T-helper 17 cell (primary cell): ENCODE measurements around the gene TGDS. TPM values are rescaled to one million over a fixed set of nuclear protein-coding genes. Genes with fewer than 3 reads are reported as not detected.

Experiments used
- ATAC-seq: fragments of 150-1000 bp; cut with Tn5 transposase; 2 replicates; pipeline ENCODE4 v1.10.0; 2021; ENCODE audit warnings: mild to moderate bottlenecking, moderate library complexity
- DNase-seq, 3 donors: peaks; one replicate each; pipeline versions ENCODE4 v3.0.0 to v3.0.0-alpha.2; 2020 to 2021
- H3K9me3 ChIP-seq: one replicate; pipeline ENCODE4 v1.7.0; 2013; ENCODE audit warnings: low read length, mild to moderate bottlenecking; ENCODE audit not compliant: control insufficient read depth, poor library complexity, severe bottlenecking
- H3K27ac Mint-ChIP-seq: one replicate; pipeline ENCODE4 v1.8.0; 2022; ENCODE audit warnings: mild to moderate bottlenecking, moderate library complexity, mixed read lengths
- H3K27me3 Mint-ChIP-seq: one replicate; pipeline ENCODE4 v1.8.0; 2022; ENCODE audit warnings: mixed read lengths
- H3K36me3 Mint-ChIP-seq: one replicate; pipeline ENCODE4 v1.8.0; 2022; ENCODE audit warnings: low read depth, mixed read lengths
- H3K4me1 Mint-ChIP-seq: one replicate; pipeline ENCODE4 v1.8.0; 2022; ENCODE audit warnings: mild to moderate bottlenecking, mixed read lengths
- H3K4me3 Mint-ChIP-seq: one replicate; pipeline ENCODE4 v1.8.0; 2022; ENCODE audit warnings: mild to moderate bottlenecking, moderate library complexity, mixed read lengths
- total RNA-seq, 4 donors: library from RNA in 2 of 4; stranded (reverse) in 2 of 4; gene quantifications; one replicate each; pipeline ENCODE4 v1.2.3 and lab custom pipeline; 2022 to 2026

The TGDS gene
- total RNA-seq, 2 donors from 2014 or later = 5.5 to 5.9 TPM

- no peaks in the 10 kb centered on the region for H3K9me3 ChIP-seq
- no peak overlapping the region for H3K4me3 Mint-ChIP-seq
- no peak for DNase-seq
- H3K27me3 Mint-ChIP-seq = no peaks in the 10 kb centered on the region
- no peak for ATAC-seq
- H3K27ac Mint-ChIP-seq = no peak overlapping the region
- H3K4me1 Mint-ChIP-seq = peaks cover 10% of the 10 kb centered on the region
- no peaks in the 10 kb centered on the region for H3K36me3 Mint-ChIP-seq
Measured at GRCh38 chr13:94556621-94557020, 39.3 kb downstream of the TGDS start.

- no peaks in the 10 kb centered on the region for H3K9me3 ChIP-seq
- Mint-ChIP-seq H3K4me1 (peaks cover 11% of the 10 kb centered on the region), H3K27ac (no peak overlapping the region), H3K36me3 (no peaks in the 10 kb centered on the region), H3K27me3 (no peaks in the 10 kb centered on the region), H3K4me3 (no peak overlapping the region)
- DNase-seq (no peak), ATAC-seq (no peak)
Measured at GRCh38 chr13:94556041-94556440, 39.9 kb downstream of the TGDS start.

- Mint-ChIP-seq H3K4me1 (peaks cover 14% of the 10 kb centered on the region), H3K36me3 (peaks cover 3% of the 10 kb centered on the region), H3K27me3 (no peaks in the 10 kb centered on the region), H3K4me3 (no peak overlapping the region), H3K27ac (no peak overlapping the region)
- ATAC-seq (no peak), DNase-seq (no peak)
- no peaks in the 10 kb centered on the region for H3K9me3 ChIP-seq
Measured at GRCh38 chr13:94553766-94554165, 42.2 kb downstream of the TGDS start.

- peaks cover 25% of the 10 kb centered on the region for H3K4me1 Mint-ChIP-seq
- ATAC-seq (no peak), DNase-seq (no peak)
- H3K9me3 ChIP-seq = no peaks in the 10 kb centered on the region
- no peak overlapping the region for H3K27ac Mint-ChIP-seq
- peaks cover 3% of the 10 kb centered on the region for H3K36me3 Mint-ChIP-seq
- no peak overlapping the region for H3K4me3 Mint-ChIP-seq
- no peaks in the 10 kb centered on the region for H3K27me3 Mint-ChIP-seq
Measured at GRCh38 chr13:94552095-94552494, 43.9 kb downstream of the TGDS start.

- ATAC-seq = no peak
- no peaks in the 10 kb centered on the region for H3K9me3 ChIP-seq
- Mint-ChIP-seq H3K27ac (peak overlapping the region; percentile 86), H3K4me3 (peak overlapping the region; percentile 77), H3K27me3 (no peaks in the 10 kb centered on the region), H3K36me3 (peaks cover 3% of the 10 kb centered on the region), H3K4me1 (peaks cover 25% of the 10 kb centered on the region)
- DNase-seq = no peak
Measured at GRCh38 chr13:94550062-94550738, 45.8 kb downstream of the TGDS start.

- Mint-ChIP-seq H3K27me3 (no peaks in the 10 kb centered on the region), H3K27ac (peak overlapping the region; percentile 86), H3K36me3 (peaks cover 3% of the 10 kb centered on the region), H3K4me3 (peak overlapping the region; percentile 77), H3K4me1 (peaks cover 25% of the 10 kb centered on the region)
- peaks cover 4% of the 10 kb centered on the region for H3K9me3 ChIP-seq
- ATAC-seq = peak; percentile 92
- peak; percentile 78 to 91 (median 82) for DNase-seq
Measured at GRCh38 chr13:94549232-94550061, 46.5 kb downstream of the TGDS start.

- DNase-seq (no peak), ATAC-seq (peak; percentile 33)
- Mint-ChIP-seq H3K27ac (peak overlapping the region; percentile 86), H3K36me3 (peaks cover 3% of the 10 kb centered on the region), H3K4me3 (peak overlapping the region; percentile 77), H3K4me1 (peaks cover 25% of the 10 kb centered on the region), H3K27me3 (no peaks in the 10 kb centered on the region)
- peaks cover 4% of the 10 kb centered on the region for H3K9me3 ChIP-seq
Measured at GRCh38 chr13:94548821-94549231, 47.1 kb downstream of the TGDS start.

- H3K36me3 Mint-ChIP-seq = peaks cover 3% of the 10 kb centered on the region
- ATAC-seq (no peak), DNase-seq (no peak)
- peaks cover 25% of the 10 kb centered on the region for H3K4me1 Mint-ChIP-seq
- peaks cover 4% of the 10 kb centered on the region for H3K9me3 ChIP-seq
- peak overlapping the region; percentile 77 for H3K4me3 Mint-ChIP-seq
- H3K27me3 Mint-ChIP-seq = no peaks in the 10 kb centered on the region
- H3K27ac Mint-ChIP-seq = peak overlapping the region; percentile 86
Measured at GRCh38 chr13:94548382-94548781, 47.6 kb downstream of the TGDS start.

- H3K36me3 Mint-ChIP-seq = peaks cover 3% of the 10 kb centered on the region
Measured at GRCh38 chr13:94546061-94546839, 49.7 kb downstream of the TGDS start.

GRCh38 chr13:94544922-94545321, 51.0 kb downstream of the TGDS start:
- Mint-ChIP-seq H3K36me3 (peaks cover 3% of the 10 kb centered on the region), H3K27ac (no peak overlapping the region), H3K27me3 (no peaks in the 10 kb centered on the region), H3K4me3 (no peak overlapping the region), H3K4me1 (peaks cover 24% of the 10 kb centered on the region)
- no peak for DNase-seq
- ATAC-seq = no peak
- H3K9me3 ChIP-seq = peaks cover 4% of the 10 kb centered on the region

More at GRCh38 chr13:94546061-94546839, 49.7 kb downstream of the TGDS start:
- Mint-ChIP-seq H3K27ac (no peak overlapping the region), H3K4me3 (no peak overlapping the region), H3K4me1 (peaks cover 25% of the 10 kb centered on the region), H3K27me3 (no peaks in the 10 kb centered on the region)
- ATAC-seq (no peak), DNase-seq (no peak)
- peaks cover 4% of the 10 kb centered on the region for H3K9me3 ChIP-seq

GRCh38 chr13:94542917-94543316, 53.0 kb downstream of the TGDS start:
- H3K4me3 Mint-ChIP-seq = no peak overlapping the region
- H3K4me1 Mint-ChIP-seq = peaks cover 10% of the 10 kb centered on the region
- H3K9me3 ChIP-seq = peaks cover 4% of the 10 kb centered on the region
- H3K27me3 Mint-ChIP-seq = peaks cover 7% of the 10 kb centered on the region
- no peak for DNase-seq
- H3K27ac Mint-ChIP-seq = no peak overlapping the region
- ATAC-seq = no peak
- H3K36me3 Mint-ChIP-seq = no peaks in the 10 kb centered on the region

- ATAC-seq (no peak), DNase-seq (no peak)
- Mint-ChIP-seq H3K4me1 (peaks cover 7% of the 10 kb centered on the region), H3K27me3 (peaks cover 14% of the 10 kb centered on the region), H3K4me3 (no peak overlapping the region), H3K36me3 (no peaks in the 10 kb centered on the region), H3K27ac (no peak overlapping the region)
- no peaks in the 10 kb centered on the region for H3K9me3 ChIP-seq
Measured at GRCh38 chr13:94537740-94538630, 58.0 kb downstream of the TGDS start.
